HCT116 (cell line): ENCODE results near the gene ARMC6. TPM values are rescaled to one million over a fixed set of nuclear protein-coding genes. Genes with fewer than 3 reads are reported as not detected.

ENCODE experiments used
- ATAC-seq: fragments of 200-7000 bp; cut with Tn5 transposase; 2 replicates; pipeline ENCODE4 v1.9.1; 2020; ENCODE audit warnings: mild to moderate bottlenecking, moderate library complexity
- BruUV-seq: library from RNA; stranded (reverse); fragments of 400-500 nt; replicated peaks from 2 replicates; lab custom pipeline; 2021; lab: Mats Ljungman, UMichigan
- CTCF ChIA-PET: fragments of 300-600 bp; sonication (Branson Sonifier 250); formaldehyde crosslinking; loops from one replicate; lab custom pipeline; 2021; ENCODE audit warnings: antibody characterized with exemption; lab: Charles Lee
- POLR2A ChIA-PET: fragments of 300-600, 350-600 bp; sonication (Branson Sonifier 250); formaldehyde crosslinking; loops from one replicate; lab custom pipeline; 2021; ENCODE audit warnings: antibody characterized with exemption; lab: Charles Lee
- RAD21 ChIA-PET, 2 experiments: fragments of 300-600 bp; sonication (Branson Sonifier 250); formaldehyde crosslinking; loops; one replicate each; lab custom pipeline; 2023; ENCODE audit warnings: low total read pairs in 2 of 2; ENCODE audit not compliant: uncharacterized antibody in 2 of 2, unreplicated experiment in 2 of 2, low non-redundant PET in 1 of 2; lab: Charles Lee
- DNase-seq: peaks from one replicate; pipeline ENCODE4 v3.0.0-alpha.2; 2010; ENCODE audit warnings: low read depth, low spot score
- H2AFZ ChIP-seq: fragments of 200-600 bp; shearing (Covaris generic), sonication (generic); 2 replicates; pipeline ENCODE4 v1.6.1; 2017; ENCODE audit warnings: low read depth, mixed run types, mixed read lengths, antibody characterized with exemption, low read length; ENCODE audit not compliant: poor library complexity, severe bottlenecking
- H3K27ac ChIP-seq: 2 replicates; pipeline ENCODE4 v1.5.1; 2012; ENCODE audit warnings: low read depth, low read length
- H3K27me3 ChIP-seq: fragments of 200-600 bp; sonication (generic); 2 replicates; pipeline ENCODE4 v1.6.1; 2016; ENCODE audit warnings: mixed run types, low read length, mixed read lengths; ENCODE audit not compliant: insufficient read depth
- H3K36me3 ChIP-seq, 2 experiments: fragments of 200-500 bp in 1 of 2; fragments of 200-600 bp in 1 of 2; sonication (Bioruptor generic) in 1 of 2; sonication (generic) in 1 of 2; 2 replicates each; pipeline versions ENCODE4 v1.5.1 to v1.6.1; 2014 to 2016; ENCODE audit warnings: low read length in 2 of 2, inconsistent platforms in 1 of 2, mixed read lengths in 1 of 2, mixed run types in 1 of 2; ENCODE audit not compliant: insufficient read depth in 2 of 2, control insufficient read depth in 1 of 2
- H3K4me1 ChIP-seq, 2 experiments: fragments of 200-600 bp in 1 of 2; sonication (generic) in 1 of 2; 2 replicates each; pipeline versions ENCODE4 v1.5.1 to v1.6.1; 2012 to 2017; ENCODE audit warnings: low read length in 2 of 2, inconsistent platforms in 1 of 2, mild to moderate bottlenecking in 1 of 2, mixed read lengths in 1 of 2, mixed run types in 1 of 2, moderate library complexity in 1 of 2; ENCODE audit not compliant: insufficient read depth in 2 of 2, control insufficient read depth in 1 of 2
- H3K4me2 ChIP-seq: fragments of 200-600 bp; sonication (generic); 2 replicates; pipeline ENCODE4 v1.6.1; 2017; ENCODE audit warnings: mixed run types, low read length, mixed read lengths
- H3K4me3 ChIP-seq, 2 experiments: fragments of 200-600 bp in 1 of 2; sonication (generic) in 1 of 2; replicated peaks in 1 of 2; 2 replicates each; pipeline ENCODE4 v1.5.1; 2011 to 2016; ENCODE audit warnings: low read length in 2 of 2, control low read depth in 1 of 2, low read depth in 1 of 2, mild to moderate bottlenecking in 1 of 2, mixed read lengths in 1 of 2, mixed run types in 1 of 2
- H3K79me2 ChIP-seq: fragments of 200-600 bp; sonication (generic); 2 replicates; pipeline ENCODE4 v1.6.1; 2017; ENCODE audit warnings: mild to moderate bottlenecking, mixed run types, low read length, moderate library complexity, mixed read lengths; ENCODE audit not compliant: insufficient read depth
- H3K9ac ChIP-seq: fragments of 200-600 bp; sonication (generic); 2 replicates; pipeline ENCODE4 v1.6.1; 2016; ENCODE audit warnings: low read length, mixed read lengths
- H3K9me2 ChIP-seq: fragments of 200-600 bp; sonication (generic), shearing (Covaris generic); 2 replicates; pipeline ENCODE4 v1.6.1; 2017; ENCODE audit warnings: mixed run types, mild to moderate bottlenecking, moderate library complexity; ENCODE audit not compliant: insufficient read depth
- H3K9me3 ChIP-seq, 2 experiments: fragments of 200-500 bp in 1 of 2; fragments of 200-600 bp in 1 of 2; sonication (Bioruptor generic) in 1 of 2; sonication (generic) in 1 of 2; 2 replicates each; pipeline ENCODE4 v1.6.1; 2014 to 2017; ENCODE audit warnings: low read length in 2 of 2, mixed read lengths in 2 of 2, inconsistent platforms in 1 of 2, low read depth in 1 of 2, mild to moderate bottlenecking in 1 of 2, mixed run types in 1 of 2, moderate library complexity in 1 of 2; ENCODE audit not compliant: control insufficient read depth in 1 of 2, insufficient read depth in 1 of 2
- H4K20me1 ChIP-seq: fragments of 200-600 bp; sonication (generic), shearing (Covaris generic); 2 replicates; pipeline ENCODE4 v1.6.1; 2017; ENCODE audit warnings: mixed run types, mild to moderate bottlenecking, moderate library complexity; ENCODE audit not compliant: insufficient read depth
- ATF3 ChIP-seq: IDR thresholded peaks from 2 replicates; pipeline ENCODE4 v1.6.1; 2012
- CBX3 ChIP-seq: IDR thresholded peaks from 2 replicates; pipeline ENCODE4 v1.6.1; 2012; ENCODE audit warnings: low read depth
- JUND ChIP-seq: IDR thresholded peaks from 2 replicates; pipeline ENCODE4 v1.6.1; 2012
- POLR2A ChIP-seq: IDR thresholded peaks from 2 replicates; pipeline ENCODE4 v1.7.0; 2011; ENCODE audit warnings: borderline replicate concordance; ENCODE audit not compliant: insufficient read depth, insufficient read length; ENCODE audit errors: extremely low read depth
- POLR2AphosphoS5 ChIP-seq: IDR thresholded peaks from 2 replicates; pipeline ENCODE4 v1.6.1; 2011; ENCODE audit warnings: mild to moderate bottlenecking, low read depth, low read length, moderate library complexity
- REST ChIP-seq: IDR thresholded peaks from 2 replicates; pipeline ENCODE4 v1.6.1; 2012; ENCODE audit warnings: low read depth
- SIN3A ChIP-seq: IDR thresholded peaks from 2 replicates; pipeline ENCODE4 v1.6.1; 2012; ENCODE audit warnings: low read depth
- TCF7L2 ChIP-seq: IDR thresholded peaks from 2 replicates; pipeline ENCODE4 v1.7.0; 2011; ENCODE audit warnings: borderline replicate concordance, inconsistent platforms; ENCODE audit not compliant: insufficient read depth, insufficient read length; ENCODE audit errors: extremely low read depth
- YY1 ChIP-seq: IDR thresholded peaks from 2 replicates; pipeline ENCODE4 v1.6.1; 2011; ENCODE audit warnings: low read length, low read depth, moderate library complexity, mild to moderate bottlenecking; ENCODE audit not compliant: insufficient replicate concordance; ENCODE audit errors: extremely low read depth
- ZBTB33 ChIP-seq: IDR thresholded peaks from 2 replicates; pipeline ENCODE4 v1.6.1; 2011; ENCODE audit warnings: mild to moderate bottlenecking, low read length, moderate library complexity; ENCODE audit not compliant: insufficient replicate concordance; ENCODE audit errors: extremely low read depth
- ZNF274 ChIP-seq: fragments of 200-500 bp; sonication (Bioruptor generic); IDR thresholded peaks from 2 replicates; pipeline ENCODE4 v1.6.1; 2014; ENCODE audit warnings: mild to moderate bottlenecking, low read depth, low read length, inconsistent platforms
- intact Hi-C: fragments of 100-400 bp; cut with micrococcal nuclease; formaldehyde crosslinking; loops from 2 replicates; pipeline ENCODE4 v1.10.0; 2022
- total RNA-seq: library from RNA; stranded (reverse); gene quantifications from one replicate; pipeline ENCODE4 v1.2.1, GENCODE V29; 2021; ENCODE audit not compliant: unreplicated experiment

ARMC6 gene
- total RNA-seq, 1 experiment from 2014 or later: 34.7 TPM

GRCh38 chr19:19043881-19044280 lies 10.5 kb downstream of the ARMC6 start:
- ATAC-seq: no peak
- H3K9ac ChIP-seq: no peak overlapping the region
- DNase-seq: no peak
- peaks cover 39% of the 10 kb centered on the region for H3K79me2 ChIP-seq
- H4K20me1 ChIP-seq: no peaks in the 10 kb centered on the region
- no peaks in the 10 kb centered on the region for H3K27me3 ChIP-seq
- no TSS peak for BruUV-seq
- ChIA-PET POLR2A (no interaction called here), CTCF (no interaction called here), RAD21 (no interaction called here)
- H3K27ac ChIP-seq: no peak overlapping the region
- no peaks in the 10 kb centered on the region for H3K9me2 ChIP-seq
- H3K36me3 ChIP-seq: peaks cover 13 to 24% of the 10 kb centered on the region in 2 experiments; a peak in 3 of 4 replicates
- H3K9me3 ChIP-seq: no peaks in the 10 kb centered on the region
- no peak overlapping the region for H3K4me2 ChIP-seq
- intact Hi-C loops: loop anchor here (10.0 kb wide), 1 partner anchor 301 kb away; no protein-coding TSS in a partner anchor
- TF ChIP-seq JUND: no peak
- TF ChIP-seq ZBTB33: no peak
- TF ChIP-seq TCF7L2: no peak
- no peak for TF ChIP-seq POLR2AphosphoS5
- TF ChIP-seq ZNF274: no peak
- TF ChIP-seq ATF3: no peak
- TF ChIP-seq CBX3: no peak
- no peak for TF ChIP-seq YY1
- TF ChIP-seq SIN3A: no peak
- TF ChIP-seq POLR2A: no peak
- no peak for TF ChIP-seq REST
- H3K4me3 ChIP-seq: no peak overlapping the region
- no peak overlapping the region for H2AFZ ChIP-seq
- no peaks in the 10 kb centered on the region for H3K4me1 ChIP-seq
